ENCODE data around the gene TMPRSS6.

DNA sequence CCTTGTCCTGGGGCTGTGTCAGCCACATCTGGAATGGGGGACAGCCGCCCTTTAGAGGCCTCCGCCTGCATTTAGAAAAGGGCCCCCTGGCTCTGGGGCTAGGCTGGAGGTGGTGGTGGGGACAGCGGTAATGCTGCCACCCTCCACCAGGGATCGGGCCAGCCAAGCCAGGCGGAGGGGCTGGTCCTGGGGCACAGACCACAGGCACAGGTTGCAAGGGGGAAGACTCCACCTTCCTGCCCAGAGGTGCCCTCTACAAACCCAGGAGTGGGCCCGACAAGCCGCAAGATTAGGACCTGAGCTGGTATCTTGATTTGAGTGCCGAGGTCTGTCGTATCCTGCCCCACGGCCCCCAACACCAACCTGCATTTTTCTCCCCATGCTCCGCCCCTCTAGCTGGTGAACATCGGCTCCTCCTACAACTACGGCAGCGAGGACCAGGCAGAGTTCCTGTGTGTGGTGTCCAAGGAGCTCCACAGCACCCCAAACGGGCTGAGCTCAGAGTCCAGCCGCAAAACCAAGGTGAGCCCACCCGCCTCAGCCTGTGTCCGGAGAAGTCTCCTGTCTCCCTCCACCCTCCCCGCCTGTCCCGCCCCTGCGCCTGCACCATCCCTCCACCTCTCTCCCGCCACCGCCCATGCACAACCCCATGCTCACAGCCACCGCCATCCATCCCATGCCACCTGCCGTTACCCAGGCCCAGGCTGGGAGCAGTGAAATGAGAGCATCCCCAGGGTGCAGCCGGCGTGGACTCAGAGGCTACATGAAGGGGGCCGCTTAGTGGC, 50.4 kb downstream of the TMPRSS6 start:
- no peak for TF ChIP-seq POLR2A (IDR thresholded peaks at IDR 0.05)
- TF ChIP-seq, protein P1, sequence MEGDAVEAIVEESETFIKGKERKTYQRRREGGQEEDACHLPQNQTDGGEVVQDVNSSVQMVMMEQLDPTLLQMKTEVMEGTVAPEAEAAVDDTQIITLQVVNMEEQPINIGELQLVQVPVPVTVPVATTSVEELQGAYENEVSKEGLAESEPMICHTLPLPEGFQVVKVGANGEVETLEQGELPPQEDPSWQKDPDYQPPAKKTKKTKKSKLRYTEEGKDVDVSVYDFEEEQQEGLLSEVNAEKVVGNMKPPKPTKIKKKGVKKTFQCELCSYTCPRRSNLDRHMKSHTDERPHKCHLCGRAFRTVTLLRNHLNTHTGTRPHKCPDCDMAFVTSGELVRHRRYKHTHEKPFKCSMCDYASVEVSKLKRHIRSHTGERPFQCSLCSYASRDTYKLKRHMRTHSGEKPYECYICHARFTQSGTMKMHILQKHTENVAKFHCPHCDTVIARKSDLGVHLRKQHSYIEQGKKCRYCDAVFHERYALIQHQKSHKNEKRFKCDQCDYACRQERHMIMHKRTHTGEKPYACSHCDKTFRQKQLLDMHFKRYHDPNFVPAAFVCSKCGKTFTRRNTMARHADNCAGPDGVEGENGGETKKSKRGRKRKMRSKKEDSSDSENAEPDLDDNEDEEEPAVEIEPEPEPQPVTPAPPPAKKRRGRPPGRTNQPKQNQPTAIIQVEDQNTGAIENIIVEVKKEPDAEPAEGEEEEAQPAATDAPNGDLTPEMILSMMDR (IDR thresholded peaks at IDR 0.05): no peak
- no peak for TF ChIP-seq POLR2AphosphoS5 (IDR thresholded peaks at IDR 0.05)
- TF ChIP-seq EP300 (IDR thresholded peaks at IDR 0.05): no peak
